MCF 10A (cell line): Measurements from ENCODE around the gene PTPRZ1. TPM values are rescaled to one million over a fixed set of nuclear protein-coding genes. Genes with fewer than 3 reads are reported as not detected.

Experiments used
- BruUV-seq: library from RNA; stranded (reverse); fragments of 400-500 nt; replicated peaks from 2 replicates; lab custom pipeline; 2021; lab: Mats Ljungman, UMichigan
- CTCF ChIA-PET: fragments of 300-600 bp; sonication (Branson Sonifier 250); formaldehyde crosslinking; extraction: SDS; loops from one replicate; lab custom pipeline; 2021; ENCODE audit warnings: antibody characterized with exemption, inconsistent platforms; lab: Yijun Ruan, JAX
- POLR2A ChIA-PET: fragments of 300-600, 350-650 bp; sonication (Branson Sonifier 250); formaldehyde crosslinking; extraction: SDS; loops from one replicate; lab custom pipeline; 2020; ENCODE audit warnings: antibody characterized with exemption, inconsistent platforms; lab: Yijun Ruan, JAX
- DNase-seq: peaks from one replicate; pipeline ENCODE4 v3.0.0-alpha.2; 2018; ENCODE audit not compliant: unreplicated experiment
- H3K27ac Mint-ChIP-seq: one replicate; pipeline ENCODE4 v1.8.0; 2022; ENCODE audit warnings: mild to moderate bottlenecking, low read depth, mixed read lengths; ENCODE audit not compliant: unreplicated experiment
- H3K27me3 Mint-ChIP-seq: one replicate; pipeline ENCODE4 v1.8.0; 2022; ENCODE audit warnings: mixed read lengths; ENCODE audit not compliant: insufficient read depth, unreplicated experiment
- H3K36me3 Mint-ChIP-seq: one replicate; pipeline ENCODE4 v1.8.0; 2022; ENCODE audit warnings: mild to moderate bottlenecking, moderate library complexity, mixed read lengths; ENCODE audit not compliant: insufficient read depth, unreplicated experiment
- H3K4me1 Mint-ChIP-seq: one replicate; pipeline ENCODE4 v1.8.0; 2022; ENCODE audit warnings: mixed read lengths; ENCODE audit not compliant: insufficient read depth, unreplicated experiment
- H3K4me3 Mint-ChIP-seq: one replicate; pipeline ENCODE4 v1.8.0; 2022; ENCODE audit warnings: mild to moderate bottlenecking, moderate library complexity, mixed read lengths; ENCODE audit not compliant: unreplicated experiment
- H3K9me3 Mint-ChIP-seq: one replicate; pipeline ENCODE4 v1.8.0; 2022; ENCODE audit warnings: mixed read lengths; ENCODE audit not compliant: unreplicated experiment
- CTCF ChIP-seq: fragments of 200-600 bp; IDR thresholded peaks from one replicate; pipeline ENCODE4 v1.8.0; 2022; ENCODE audit warnings: antibody characterized with exemption, mild to moderate bottlenecking; ENCODE audit not compliant: unreplicated experiment
- intact Hi-C: fragments of 100-400 bp; cut with micrococcal nuclease; formaldehyde crosslinking; loops from 2 replicates; pipeline ENCODE4 v1.14.1; 2022
- total RNA-seq: library from RNA; stranded (reverse); gene quantifications from 2 replicates; pipeline ENCODE4 v1.2.3, GENCODE V29; 2022

PTPRZ1 gene
- total RNA-seq, 1 experiment from 2014 or later: 11.1 TPM

DNA sequence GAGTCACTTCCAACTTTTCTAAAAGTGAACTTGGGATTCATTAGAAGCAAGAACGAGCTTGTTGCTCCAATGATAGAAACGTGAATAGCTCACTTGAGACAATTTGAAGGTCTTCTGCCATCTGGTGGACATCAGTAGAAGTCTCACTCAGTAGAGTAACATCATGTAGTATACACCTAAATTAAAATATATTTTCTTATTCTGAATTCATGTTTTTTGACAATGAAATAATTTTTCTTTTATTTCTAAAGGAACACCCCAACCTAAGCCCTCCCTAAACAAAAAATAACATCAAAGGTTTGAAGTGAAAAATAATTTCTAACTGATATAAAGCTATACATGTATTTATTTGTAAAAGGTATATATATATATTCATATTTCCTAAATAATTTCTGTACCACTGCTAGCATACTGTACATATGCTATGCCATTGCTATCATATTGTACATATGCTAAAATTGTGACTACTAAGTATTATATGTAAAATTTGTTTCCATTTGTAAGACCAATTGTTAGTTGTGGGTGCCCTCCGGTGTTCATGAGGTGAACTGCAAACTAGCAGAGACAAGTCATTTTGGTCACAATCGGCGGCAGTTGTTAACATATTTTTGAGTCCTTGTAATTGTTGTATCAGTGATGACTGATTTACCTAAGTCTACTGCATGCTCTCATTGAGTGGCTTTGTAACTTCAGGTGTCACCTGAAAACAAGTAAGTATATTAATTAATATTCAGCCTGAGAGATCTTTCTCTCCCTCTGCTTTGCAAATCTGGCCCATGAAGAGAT lies 121.9 kb downstream of the PTPRZ1 start:
- Mint-ChIP-seq H3K4me3 (no peak overlapping the region), H3K4me1 (no peaks in the 10 kb centered on the region), H3K27me3 (no peaks in the 10 kb centered on the region), H3K27ac (no peak overlapping the region), H3K9me3 (no peaks in the 10 kb centered on the region), H3K36me3 (no peaks in the 10 kb centered on the region)
- ChIA-PET POLR2A (interaction anchor here (0.7 to 3.7 kb wide), 12 partner anchors 34 to 628 kb away, joined by 3 to 15 read pairs (median 4); no protein-coding TSS in a partner anchor), CTCF (interaction anchor here (0.5 to 5.8 kb wide), 79 partner anchors 9 to 1189 kb away, joined by 3 to 157 read pairs (median 4); partner anchors contain the start of genes FAM3C and PTPRZ1)
- BruUV-seq: no TSS peak
- peak; percentile 86 for DNase-seq
- TF ChIP-seq CTCF: peak; percentile 67
- intact Hi-C loops: loop anchor here (1.0 to 10.0 kb wide), 7 partner anchors 123 to 1200 kb away; partner anchors contain the start of gene PTPRZ1

- POLR2A ChIA-PET: interaction anchor here (0.7 kb wide), 1 partner anchor 1124 kb away, joined by 3 read pairs; no protein-coding TSS in a partner anchor
- Mint-ChIP-seq H3K4me3 (no peak overlapping the region), H3K9me3 (no peaks in the 10 kb centered on the region), H3K27me3 (no peaks in the 10 kb centered on the region), H3K27ac (no peak overlapping the region), H3K4me1 (peaks cover 11% of the 10 kb centered on the region), H3K36me3 (no peaks in the 10 kb centered on the region)
- DNase-seq: peak; percentile 20
- no peak for TF ChIP-seq CTCF
- CTCF ChIA-PET: no interaction called here
- no TSS peak for BruUV-seq
- intact Hi-C loops: no loop called here
Measured at GRCh38 chr7:122006687-122007086, 133.7 kb downstream of the PTPRZ1 start.

GRCh38 chr7:122010116-122010515 lies 137.2 kb downstream of the PTPRZ1 start:
- Mint-ChIP-seq H3K27me3 (no peaks in the 10 kb centered on the region), H3K27ac (no peak overlapping the region), H3K9me3 (no peaks in the 10 kb centered on the region), H3K4me1 (peaks cover 11% of the 10 kb centered on the region), H3K36me3 (no peaks in the 10 kb centered on the region), H3K4me3 (no peak overlapping the region)
- no peak for DNase-seq
- POLR2A ChIA-PET: no interaction called here
- BruUV-seq: no TSS peak
- no peak for TF ChIP-seq CTCF
- intact Hi-C loops: no loop called here
- CTCF ChIA-PET: interaction anchor here (0.6 to 2.5 kb wide), 3 partner anchors 16 to 614 kb away, joined by 3 to 8 read pairs (median 5); partner anchors contain the start of gene FAM3C

DNA sequence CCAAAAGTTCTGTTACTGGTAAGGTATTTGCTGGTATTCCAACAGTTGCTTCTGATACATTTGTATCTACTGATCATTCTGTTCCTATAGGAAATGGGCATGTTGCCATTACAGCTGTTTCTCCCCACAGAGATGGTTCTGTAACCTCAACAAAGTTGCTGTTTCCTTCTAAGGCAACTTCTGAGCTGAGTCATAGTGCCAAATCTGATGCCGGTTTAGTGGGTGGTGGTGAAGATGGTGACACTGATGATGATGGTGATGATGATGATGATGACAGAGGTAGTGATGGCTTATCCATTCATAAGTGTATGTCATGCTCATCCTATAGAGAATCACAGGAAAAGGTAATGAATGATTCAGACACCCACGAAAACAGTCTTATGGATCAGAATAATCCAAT lies 140.1 kb downstream of the PTPRZ1 start:
- DNase-seq: no peak
- ChIA-PET CTCF (interaction anchor here (0.6 kb wide), 1 partner anchor 488 kb away, joined by 3 read pairs; no protein-coding TSS in a partner anchor), POLR2A (no interaction called here)
- TF ChIP-seq CTCF: no peak
- H3K27me3 Mint-ChIP-seq: no peaks in the 10 kb centered on the region
- no peaks in the 10 kb centered on the region for H3K4me1 Mint-ChIP-seq
- H3K4me3 Mint-ChIP-seq: no peak overlapping the region
- no TSS peak for BruUV-seq
- no peak overlapping the region for H3K27ac Mint-ChIP-seq
- H3K36me3 Mint-ChIP-seq: no peaks in the 10 kb centered on the region
- intact Hi-C loops: no loop called here
- no peaks in the 10 kb centered on the region for H3K9me3 Mint-ChIP-seq
